ENCODE measurements around the gene ZNF354B.

ZNF354B gene

GRCh38 chr5:178883815-178884430 is 24.2 kb downstream of the ZNF354B start:
- DNase-seq, result no peak

- DNase-seq, result peak; percentile 17
These were observed 36.1 kb downstream of the ZNF354B start, which contains the start of gene ZFP2 for GRCh38 chr5:178895615-178896571. Gene ZFP2, plus strand, starts transcription at chr5:178895913. Its CDS starts 35,401 bp downstream, at chr5:178931314.

- no peak for DNase-seq
These were observed 39.5 kb downstream of the ZNF354B start for GRCh38 chr5:178899289-178899688.

GRCh38 chr5:178902849-178903248 is 43.1 kb downstream of the ZNF354B start:
- no peak for DNase-seq

- no peak for DNase-seq
These were observed 72.3 kb downstream of the ZNF354B start for GRCh38 chr5:178931846-178932760.

Data from NCI-H2227 treated with DMSO at 0.1 percent for 48 hours (cell line).